Liver (tissue), 3 donors: ENCODE data around the gene GCGR.

Source experiments
- ATF3 ChIP-seq: IDR thresholded peaks from 2 replicates; pipeline ENCODE4 v1.6.1; 2016; ENCODE audit warnings: antibody characterized with exemption
- EGR1 ChIP-seq, 2 donors: IDR thresholded peaks; 2 replicates each; pipeline ENCODE4 v1.6.1; 2016 to 2018; ENCODE audit warnings: antibody characterized with exemption in 2 of 2, low read depth in 2 of 2
- FOXA1 ChIP-seq: IDR thresholded peaks from 2 replicates; pipeline ENCODE4 v1.6.1; 2016; ENCODE audit warnings: antibody characterized with exemption
- FOXA2 ChIP-seq: IDR thresholded peaks from 2 replicates; pipeline ENCODE4 v1.6.1; 2016; ENCODE audit warnings: antibody characterized with exemption
- GABPA ChIP-seq, 2 donors: IDR thresholded peaks in 1 of 2; conservative IDR thresholded peaks in 1 of 2; 2 replicates each; pipeline ENCODE4 v1.6.1; 2016; ENCODE audit warnings: antibody characterized with exemption in 2 of 2, mild to moderate bottlenecking in 1 of 2, moderate library complexity in 1 of 2
- HNF4G ChIP-seq: IDR thresholded peaks from 2 replicates; pipeline ENCODE4 v1.6.1; 2016; ENCODE audit warnings: antibody characterized with exemption
- MAX ChIP-seq: IDR thresholded peaks from 2 replicates; pipeline ENCODE4 v1.6.1; 2016; ENCODE audit warnings: antibody characterized with exemption
- NR2F2 ChIP-seq: IDR thresholded peaks from 2 replicates; pipeline ENCODE4 v1.6.1; 2016; ENCODE audit warnings: antibody characterized with exemption
- RAD21 ChIP-seq, 2 donors: IDR thresholded peaks; 2 replicates each; pipeline ENCODE4 v1.6.1; 2016; ENCODE audit warnings: antibody characterized with exemption in 2 of 2, mild to moderate bottlenecking in 2 of 2
- REST ChIP-seq: IDR thresholded peaks from 2 replicates; pipeline ENCODE4 v1.6.1; 2016; ENCODE audit warnings: antibody characterized with exemption, mild to moderate bottlenecking
- RXRA ChIP-seq, 2 donors: IDR thresholded peaks; 2 replicates each; pipeline ENCODE4 v1.6.1; 2017 to 2018; ENCODE audit warnings: antibody characterized with exemption in 2 of 2, mild to moderate bottlenecking in 1 of 2
- TAF1 ChIP-seq: conservative IDR thresholded peaks from 2 replicates; pipeline ENCODE4 v1.6.1; 2016; ENCODE audit warnings: antibody characterized with exemption, mild to moderate bottlenecking
- YY1 ChIP-seq: IDR thresholded peaks from 2 replicates; pipeline ENCODE4 v1.6.1; 2016; ENCODE audit warnings: antibody characterized with exemption, mild to moderate bottlenecking
- TF ChIP-seq, protein P1 (sequence below): fragments of 150-350 bp; IDR thresholded peaks from 2 replicates; pipeline ENCODE4 v1.5.1; 2017; ENCODE audit warnings: improper control_type of control experiment, low read depth, low read length; ENCODE audit not compliant: missing input control
- donor health status: healthy.
- donor health status: healthy.

DNA sequence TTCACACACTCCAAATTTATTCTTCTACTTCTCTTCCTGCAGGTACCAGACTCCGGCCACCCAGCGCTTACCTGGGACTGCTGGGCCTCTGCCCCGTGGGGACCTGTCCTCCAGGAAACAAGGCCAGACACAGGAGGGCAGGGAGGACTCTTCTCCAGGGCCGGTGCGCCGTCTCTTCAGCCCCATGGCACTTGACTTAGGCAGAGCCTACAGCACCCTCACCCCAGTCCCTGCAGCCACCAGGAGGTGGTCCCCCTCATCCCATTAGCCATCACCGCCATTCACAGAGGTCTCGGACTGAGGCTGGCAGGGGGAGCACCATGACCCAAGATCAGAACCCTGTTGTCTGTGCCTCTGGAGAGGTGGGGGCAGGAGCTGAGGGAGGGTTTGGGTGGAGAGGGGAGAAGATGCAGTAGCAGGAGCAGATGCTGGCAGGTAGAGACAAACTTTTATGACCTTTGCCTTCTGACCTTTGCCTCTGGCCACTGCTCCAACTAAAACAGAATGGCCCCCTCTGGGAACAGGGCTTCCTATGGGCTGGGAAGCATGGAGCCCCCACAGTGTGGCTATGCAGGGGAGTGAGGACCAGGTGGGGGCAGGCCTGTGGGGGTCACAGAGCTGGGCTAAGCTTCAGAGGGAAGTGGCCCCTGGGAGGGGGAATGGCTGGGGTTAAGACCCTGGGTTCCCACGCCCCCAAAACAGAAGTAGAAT is 1.7 kb upstream of the GCGR start:
- TF ChIP-seq, protein P1, sequence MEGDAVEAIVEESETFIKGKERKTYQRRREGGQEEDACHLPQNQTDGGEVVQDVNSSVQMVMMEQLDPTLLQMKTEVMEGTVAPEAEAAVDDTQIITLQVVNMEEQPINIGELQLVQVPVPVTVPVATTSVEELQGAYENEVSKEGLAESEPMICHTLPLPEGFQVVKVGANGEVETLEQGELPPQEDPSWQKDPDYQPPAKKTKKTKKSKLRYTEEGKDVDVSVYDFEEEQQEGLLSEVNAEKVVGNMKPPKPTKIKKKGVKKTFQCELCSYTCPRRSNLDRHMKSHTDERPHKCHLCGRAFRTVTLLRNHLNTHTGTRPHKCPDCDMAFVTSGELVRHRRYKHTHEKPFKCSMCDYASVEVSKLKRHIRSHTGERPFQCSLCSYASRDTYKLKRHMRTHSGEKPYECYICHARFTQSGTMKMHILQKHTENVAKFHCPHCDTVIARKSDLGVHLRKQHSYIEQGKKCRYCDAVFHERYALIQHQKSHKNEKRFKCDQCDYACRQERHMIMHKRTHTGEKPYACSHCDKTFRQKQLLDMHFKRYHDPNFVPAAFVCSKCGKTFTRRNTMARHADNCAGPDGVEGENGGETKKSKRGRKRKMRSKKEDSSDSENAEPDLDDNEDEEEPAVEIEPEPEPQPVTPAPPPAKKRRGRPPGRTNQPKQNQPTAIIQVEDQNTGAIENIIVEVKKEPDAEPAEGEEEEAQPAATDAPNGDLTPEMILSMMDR = no peak
- no peak for TF ChIP-seq FOXA1
- no peak for TF ChIP-seq REST
- TF ChIP-seq RAD21 (IDR thresholded peaks at IDR 0.05) = no peak
- TF ChIP-seq TAF1 = no peak
- TF ChIP-seq MAX = no peak
- TF ChIP-seq NR2F2 = no peak
- TF ChIP-seq ATF3 = no peak
- no peak for TF ChIP-seq YY1
- TF ChIP-seq FOXA2 = no peak
- no peak for TF ChIP-seq EGR1 (IDR thresholded peaks at IDR 0.05; ENCODE audit: low read depth in 2 of 2)
- peak in 1 of 2 donors; percentile 38 for TF ChIP-seq RXRA (IDR thresholded peaks at IDR 0.05)
- TF ChIP-seq GABPA (IDR thresholded peaks at IDR 0.05 in 1 of 2, conservative IDR thresholded peaks at IDR 0.05 in 1 of 2) = no peak
- no peak for TF ChIP-seq HNF4G
